Astrocyte (in vitro differentiated cells and primary cell): ENCODE results near the gene IRF2. TPM values are rescaled to one million over a fixed set of nuclear protein-coding genes. Genes with fewer than 3 reads are reported as not detected.

Source experiments
- DNase-seq: peaks from one replicate; pipeline ENCODE4 v3.0.0-alpha.2; 2010; ENCODE audit warnings: low read depth
- FAIRE-seq: peaks from 2 replicates; lab custom pipeline; 2011; peaks lifted over from hg19 to GRCh38; lab: Jason Lieb, UNC
- H2AFZ ChIP-seq: 2 replicates; pipeline ENCODE4 v1.6.0; 2012; ENCODE audit warnings: low read depth, low read length, inconsistent platforms
- H3K27ac ChIP-seq: 2 replicates; pipeline ENCODE4 v1.5.1; 2011; ENCODE audit warnings: low read depth, low read length, inconsistent platforms
- H3K27me3 ChIP-seq: 2 replicates; pipeline ENCODE4 v1.6.0; 2011; ENCODE audit warnings: low read length, inconsistent platforms; ENCODE audit not compliant: insufficient read depth
- H3K36me3 ChIP-seq: 2 replicates; pipeline ENCODE4 v1.5.1; 2011; ENCODE audit warnings: low read length, inconsistent platforms; ENCODE audit not compliant: insufficient read depth
- H3K4me1 ChIP-seq: 2 replicates; pipeline ENCODE4 v1.5.1; 2011; ENCODE audit warnings: low read length, inconsistent platforms; ENCODE audit not compliant: insufficient read depth
- H3K4me2 ChIP-seq: 2 replicates; pipeline ENCODE4 v1.6.0; 2012; ENCODE audit warnings: low read length, inconsistent platforms
- H3K4me3 ChIP-seq: 2 replicates; pipeline ENCODE4 v1.5.1; 2011; ENCODE audit warnings: low read depth, mild to moderate bottlenecking, low read length, inconsistent platforms; ENCODE audit not compliant: insufficient read depth
- H3K79me2 ChIP-seq: 2 replicates; pipeline ENCODE4 v1.6.0; 2012; ENCODE audit warnings: mild to moderate bottlenecking, low read length, inconsistent platforms; ENCODE audit not compliant: insufficient read depth
- H3K9ac ChIP-seq: 2 replicates; pipeline ENCODE4 v1.6.0; 2012; ENCODE audit warnings: mild to moderate bottlenecking, low read length, inconsistent platforms
- H3K9me3 ChIP-seq: 2 replicates; pipeline ENCODE4 v1.5.1; 2012; ENCODE audit warnings: low read depth, mild to moderate bottlenecking, low read length, inconsistent platforms; ENCODE audit not compliant: insufficient read depth
- H4K20me1 ChIP-seq: 2 replicates; pipeline ENCODE4 v1.6.0; 2012; ENCODE audit warnings: low read length, inconsistent platforms; ENCODE audit not compliant: insufficient read depth
- H3K27ac Mint-ChIP-seq: one replicate; pipeline ENCODE4 v1.8.0; 2021; ENCODE audit warnings: mild to moderate bottlenecking, mixed read lengths; ENCODE audit not compliant: unreplicated experiment
- H3K27me3 Mint-ChIP-seq: one replicate; pipeline ENCODE4 v1.8.0; 2021; ENCODE audit warnings: low read depth, mixed read lengths; ENCODE audit not compliant: unreplicated experiment
- H3K36me3 Mint-ChIP-seq: one replicate; pipeline ENCODE4 v1.8.0; 2021; ENCODE audit warnings: low read depth, mixed read lengths; ENCODE audit not compliant: unreplicated experiment
- H3K4me1 Mint-ChIP-seq: one replicate; pipeline ENCODE4 v1.8.0; 2021; ENCODE audit warnings: low read depth, mixed read lengths; ENCODE audit not compliant: unreplicated experiment
- H3K4me3 Mint-ChIP-seq: one replicate; pipeline ENCODE4 v1.8.0; 2021; ENCODE audit warnings: mild to moderate bottlenecking, moderate library complexity, mixed read lengths; ENCODE audit not compliant: unreplicated experiment
- H3K9me3 Mint-ChIP-seq: one replicate; pipeline ENCODE4 v1.8.0; 2021; ENCODE audit warnings: mild to moderate bottlenecking, mixed read lengths; ENCODE audit not compliant: unreplicated experiment
- CTCF ChIP-seq: IDR thresholded peaks from 2 replicates; pipeline ENCODE4 v1.5.1; 2011; ENCODE audit warnings: low read depth, mild to moderate bottlenecking, inconsistent platforms, low read length, moderate library complexity; ENCODE audit not compliant: insufficient read depth
- EZH2 ChIP-seq: IDR thresholded peaks from 2 replicates; pipeline ENCODE4 v1.6.1; 2012; ENCODE audit warnings: mild to moderate bottlenecking, low read length, inconsistent platforms; ENCODE audit not compliant: insufficient read depth
- total RNA-seq: library from RNA; stranded (reverse); gene quantifications from 2 replicates; pipeline ENCODE4 v1.2.1, GENCODE V29; 2021

Gene IRF2
- total RNA-seq, 1 donor from 2014 or later = 12.6 TPM

- no peak overlapping the region for H3K9ac ChIP-seq
- H3K79me2 ChIP-seq = no peaks in the 10 kb centered on the region
- DNase-seq = no peak
- H3K4me2 ChIP-seq = no peak overlapping the region
- no peaks in the 10 kb centered on the region for H3K27me3 ChIP-seq
- H3K4me3 Mint-ChIP-seq = no peak overlapping the region
- no peak for TF ChIP-seq CTCF
- no peak for TF ChIP-seq EZH2
- no peaks in the 10 kb centered on the region for H4K20me1 ChIP-seq
- H3K4me1 ChIP-seq = peaks cover 14% of the 10 kb centered on the region
- H3K36me3 ChIP-seq = no peaks in the 10 kb centered on the region
- FAIRE-seq = no peak
- H3K27ac Mint-ChIP-seq = no peak overlapping the region
- peaks cover 8% of the 10 kb centered on the region for H3K4me1 Mint-ChIP-seq
- H3K9me3 Mint-ChIP-seq = no peaks in the 10 kb centered on the region
- H3K27me3 Mint-ChIP-seq = no peaks in the 10 kb centered on the region
- H3K36me3 Mint-ChIP-seq = peaks cover 25% of the 10 kb centered on the region
- no peak overlapping the region for H2AFZ ChIP-seq
- peak overlapping the region; percentile 71 for H3K27ac ChIP-seq
- no peak overlapping the region for H3K4me3 ChIP-seq
- no peaks in the 10 kb centered on the region for H3K9me3 ChIP-seq
Measured at GRCh38 chr4:184399512-184399908, 74.8 kb downstream of the IRF2 start.

GRCh38 chr4:184398741-184399511 is 75.4 kb downstream of the IRF2 start:
- Histone ChIP-seq H3K27ac (no peak overlapping the region), H3K4me1 (peaks cover 12% of the 10 kb centered on the region), H2AFZ (no peak overlapping the region), H3K4me2 (no peak overlapping the region), H3K79me2 (no peaks in the 10 kb centered on the region), H3K36me3 (no peaks in the 10 kb centered on the region), H3K4me3 (no peak overlapping the region), H4K20me1 (no peaks in the 10 kb centered on the region), H3K27me3 (no peaks in the 10 kb centered on the region), H3K9me3 (no peaks in the 10 kb centered on the region), H3K9ac (no peak overlapping the region)
- Mint-ChIP-seq H3K27me3 (no peaks in the 10 kb centered on the region), H3K27ac (no peak overlapping the region), H3K4me1 (peaks cover 8% of the 10 kb centered on the region), H3K36me3 (peaks cover 29% of the 10 kb centered on the region), H3K4me3 (no peak overlapping the region), H3K9me3 (no peaks in the 10 kb centered on the region)
- DNase-seq = no peak
- FAIRE-seq = no peak
- TF ChIP-seq CTCF (no peak), EZH2 (no peak)

GRCh38 chr4:184397516-184398163 is 76.7 kb downstream of the IRF2 start:
- DNase-seq = no peak
- H3K36me3 Mint-ChIP-seq = peaks cover 39% of the 10 kb centered on the region
- no peaks in the 10 kb centered on the region for H3K4me1 Mint-ChIP-seq

More at GRCh38 chr4:184397516-184398163, 76.7 kb downstream of the IRF2 start:
- no peak overlapping the region for H3K4me3 Mint-ChIP-seq
- H3K9me3 ChIP-seq = no peaks in the 10 kb centered on the region
- no peaks in the 10 kb centered on the region for H3K27me3 ChIP-seq
- H3K9me3 Mint-ChIP-seq = no peaks in the 10 kb centered on the region
- no peaks in the 10 kb centered on the region for H3K36me3 ChIP-seq
- H3K9ac ChIP-seq = no peak overlapping the region
- no peak for FAIRE-seq
- no peaks in the 10 kb centered on the region for H4K20me1 ChIP-seq
- no peak overlapping the region for H3K4me2 ChIP-seq
- H3K27ac ChIP-seq = no peak overlapping the region
- TF ChIP-seq EZH2 = no peak
- TF ChIP-seq CTCF = no peak
- peaks cover 9% of the 10 kb centered on the region for H3K4me1 ChIP-seq
- no peak overlapping the region for H3K4me3 ChIP-seq
- H3K27ac Mint-ChIP-seq = no peak overlapping the region
- no peaks in the 10 kb centered on the region for H3K79me2 ChIP-seq
- no peak overlapping the region for H2AFZ ChIP-seq
- H3K27me3 Mint-ChIP-seq = no peaks in the 10 kb centered on the region
